Measurements from ENCODE around the gene LRRC28.

LRRC28 gene

GRCh38 chr15:99440029-99440428 is 188.7 kb downstream of the LRRC28 start:
- Histone ChIP-seq H3K4me3 (ENCODE audit: low read depth, low read length) (no peak overlapping the region), H3K4me1 (ENCODE audit: control insufficient read depth, insufficient read depth, low read length) (no peaks in the 10 kb centered on the region), H3K9me3 (ENCODE audit: control insufficient read depth, insufficient read depth, low read depth, low read length) (no peaks in the 10 kb centered on the region), H3K27ac (ENCODE audit: extremely low read depth, low read depth, low read length) (no peak overlapping the region), H3K36me3 (ENCODE audit: control insufficient read depth in 2 of 2, insufficient read depth in 1 of 2, low read length in 2 of 2) (no peaks in the 10 kb centered on the region)
- POLR2A ChIA-PET: no interaction called here
- CTCF ChIA-PET: interaction anchor here (1.2 kb wide), 1 partner anchor 240 kb away, joined by 3 read pairs; no protein-coding TSS in a partner anchor
- no peak for TF ChIP-seq ZNF184 (tag by site-specific recombination; IDR thresholded peaks at IDR 0.05)
